Stimulated activated CD8-positive, alpha-beta memory T cell treated with anti-CD3 and anti-CD28 coated beads, Interleukin-4, amount 100 ng/mL, for 48 hours (primary cell): ENCODE results near the gene TRPC4.

Experiments used
- DNase-seq: peaks from one replicate; pipeline ENCODE4 v3.0.0-alpha.2; 2020

Gene TRPC4

GRCh38 chr13:37715606-37716015, 154.0 kb downstream of the TRPC4 start:
- no peak for DNase-seq

DNA sequence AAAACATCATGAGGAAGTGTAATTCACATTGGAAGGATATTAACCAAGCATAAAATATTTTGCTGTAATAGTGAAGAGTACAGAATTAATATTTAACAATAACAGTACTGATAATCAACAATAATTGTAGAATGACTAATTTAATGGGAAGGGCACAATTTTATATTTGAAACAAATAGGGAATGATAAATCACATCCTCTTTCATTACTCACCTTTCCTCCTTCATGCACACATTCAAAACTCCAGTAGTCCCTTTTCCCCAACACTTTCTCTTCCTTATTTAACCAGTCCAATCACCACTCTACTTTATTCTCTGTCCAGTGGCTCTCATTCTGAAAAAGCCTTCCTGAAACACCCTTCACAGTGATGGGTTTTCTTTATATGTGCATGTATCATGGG, 160.3 kb downstream of the TRPC4 start:
- DNase-seq = no peak

GRCh38 chr13:37707739-37708500, 161.7 kb downstream of the TRPC4 start:
- no peak for DNase-seq

DNA sequence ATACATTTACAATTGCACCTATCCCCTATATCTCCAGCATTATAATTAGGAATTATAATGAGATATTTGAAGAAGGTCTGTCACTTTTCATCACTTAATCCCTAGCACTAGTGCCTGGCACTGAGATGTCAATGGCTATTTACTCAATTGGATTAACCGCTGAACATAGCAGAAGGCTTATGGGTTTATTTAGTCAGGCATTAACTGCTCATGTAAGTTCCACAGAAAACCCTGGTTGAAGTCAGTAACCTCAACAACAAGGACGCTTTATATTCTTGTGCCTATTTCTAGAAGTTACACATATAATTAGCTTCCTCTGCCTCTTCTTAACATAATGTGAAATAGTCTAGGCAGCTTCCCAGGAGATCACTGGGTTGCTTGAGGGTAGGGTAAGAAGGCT, 163.5 kb downstream of the TRPC4 start:
- DNase-seq = no peak

DNA sequence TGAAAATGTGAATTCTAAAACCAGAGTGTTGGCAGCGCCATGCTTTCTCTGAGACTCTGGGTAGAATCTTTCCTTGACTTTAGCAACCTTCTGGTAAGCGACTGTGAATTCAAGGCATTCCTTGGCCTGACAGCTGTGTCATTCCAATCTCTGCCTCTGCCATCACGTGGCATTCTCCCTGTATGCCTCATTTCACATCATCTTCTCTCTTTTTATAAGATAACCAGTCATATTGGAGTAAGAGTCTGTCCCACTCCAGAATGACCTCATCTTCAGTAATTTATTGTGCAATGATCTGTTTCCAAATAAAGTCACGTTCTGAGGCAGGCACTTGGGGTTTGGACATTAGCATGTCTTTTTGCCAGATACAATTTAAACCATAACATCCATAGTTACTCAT, 167.6 kb downstream of the TRPC4 start:
- DNase-seq = no peak

GRCh38 chr13:37701306-37701705, 168.3 kb downstream of the TRPC4 start:
- DNase-seq = no peak

DNA sequence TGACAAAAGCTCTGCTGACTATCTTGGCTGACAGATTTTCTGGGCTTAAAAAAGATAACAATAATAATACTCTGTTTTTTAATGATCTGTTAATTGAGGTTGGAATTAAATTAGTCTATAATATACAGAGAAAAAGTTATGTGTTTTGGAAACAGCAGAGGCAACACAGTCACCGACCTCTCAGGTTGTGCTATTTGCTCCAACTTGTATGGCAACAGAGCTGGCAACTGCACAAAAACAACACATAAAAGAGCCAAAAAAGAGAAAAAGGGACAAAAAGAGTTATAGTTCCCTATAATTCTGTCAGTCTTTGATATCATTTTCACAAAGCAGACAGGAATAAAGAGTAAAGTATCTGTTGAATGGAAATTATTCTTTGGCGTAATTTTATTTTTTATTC, 168.7 kb downstream of the TRPC4 start:
- no peak for DNase-seq

DNA sequence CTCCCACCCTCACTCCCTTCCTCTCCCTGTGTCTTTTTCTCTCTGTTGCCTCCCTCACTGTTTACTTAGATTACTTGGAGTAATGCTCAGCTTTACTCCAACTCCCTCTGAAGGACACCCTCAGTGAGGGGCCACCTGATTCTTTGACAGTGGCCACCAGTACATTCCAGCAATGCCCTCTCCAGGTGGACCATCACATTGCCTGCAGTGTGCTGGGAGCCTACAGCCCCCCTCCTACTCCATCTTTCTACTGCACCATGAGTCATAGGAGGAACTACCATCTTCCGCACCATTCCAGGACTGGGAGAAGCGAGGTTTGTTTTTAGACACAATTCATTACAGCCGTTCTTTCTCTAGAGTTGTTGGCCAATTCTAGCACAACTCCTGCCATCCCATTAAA, 174.4 kb downstream of the TRPC4 start:
- DNase-seq = no peak

GRCh38 chr13:37690361-37690760, 179.2 kb downstream of the TRPC4 start:
- no peak for DNase-seq

DNA sequence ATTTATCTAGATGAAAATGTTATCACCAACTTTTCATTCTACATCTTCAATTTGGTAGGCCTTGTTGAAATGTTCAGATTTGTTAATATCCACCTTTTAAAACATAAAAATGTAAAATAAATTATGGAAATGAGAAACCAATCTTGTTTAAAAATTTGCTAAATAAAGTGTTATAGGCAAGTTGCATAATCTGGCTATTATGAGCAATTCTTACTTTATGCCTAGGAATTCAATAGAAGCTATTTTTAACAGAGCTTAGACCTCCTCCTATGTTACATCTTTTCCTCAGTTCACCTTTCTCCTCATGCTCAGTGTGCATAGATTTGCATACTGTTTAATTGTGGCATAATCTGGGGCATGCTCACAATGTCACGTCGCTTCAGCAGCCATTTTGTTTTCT, 183.1 kb downstream of the TRPC4 start:
- DNase-seq = no peak

- DNase-seq = no peak
Measured at GRCh38 chr13:37685206-37685605, 184.4 kb downstream of the TRPC4 start.

- DNase-seq = no peak
Measured at GRCh38 chr13:37682496-37682895, 187.1 kb downstream of the TRPC4 start.

DNA sequence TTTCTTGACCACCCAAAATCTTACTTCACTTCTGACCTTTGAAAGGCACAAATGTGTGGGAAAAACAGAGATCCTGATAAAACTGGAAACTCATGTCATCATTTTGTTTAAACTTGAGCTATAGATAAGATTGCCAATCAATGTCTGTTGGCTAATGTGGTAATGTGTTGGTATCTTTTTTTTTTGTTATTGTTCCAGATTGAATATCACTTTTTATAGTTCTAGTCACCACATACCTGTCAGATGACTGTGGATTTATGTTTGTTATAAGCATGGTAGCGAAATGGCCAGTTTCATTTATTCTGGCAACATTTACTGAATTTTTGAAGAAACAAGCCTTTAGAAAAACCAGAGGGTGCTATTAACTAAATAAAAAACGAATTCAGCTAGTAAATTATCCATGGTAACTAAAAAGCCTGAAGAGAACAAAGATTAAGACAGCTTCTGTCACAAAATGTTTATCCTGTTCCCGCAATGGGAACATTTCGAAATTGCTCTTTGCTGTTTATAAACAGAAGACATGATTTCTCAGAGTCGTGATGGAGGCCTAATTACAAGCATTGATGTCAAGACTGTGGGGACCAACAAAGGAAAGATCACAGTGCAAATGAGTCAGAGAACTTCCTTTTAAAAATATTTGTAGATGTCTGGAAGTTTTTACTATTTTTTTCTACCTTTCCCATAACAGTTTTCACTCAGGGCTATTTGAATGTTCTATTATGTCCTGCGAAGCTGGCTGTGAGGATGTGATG, 188.1 kb downstream of the TRPC4 start:
- no peak for DNase-seq

GRCh38 chr13:37680137-37680536, 189.4 kb downstream of the TRPC4 start:
- DNase-seq = no peak

GRCh38 chr13:37679043-37679442, 190.5 kb downstream of the TRPC4 start:
- DNase-seq = no peak

DNA sequence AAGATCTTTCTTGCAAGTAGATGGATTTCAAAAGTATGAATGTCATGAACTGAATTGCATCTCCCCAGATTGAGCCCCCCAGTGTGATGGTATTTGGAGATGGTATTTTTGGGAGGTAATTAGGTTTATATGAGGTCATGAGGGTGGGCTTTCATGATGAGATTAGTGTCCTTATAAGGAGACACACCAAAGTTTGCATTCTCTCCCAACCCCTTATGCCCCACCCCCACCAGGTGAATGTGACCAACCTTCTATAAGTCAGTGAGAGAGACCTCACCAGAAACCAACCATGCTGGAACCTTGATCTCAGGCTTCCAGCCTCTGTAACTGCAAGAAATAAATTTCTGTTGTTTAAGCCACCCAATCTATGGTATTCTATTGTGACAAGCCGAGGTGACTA, 199.7 kb downstream of the TRPC4 start:
- DNase-seq = no peak

DNA sequence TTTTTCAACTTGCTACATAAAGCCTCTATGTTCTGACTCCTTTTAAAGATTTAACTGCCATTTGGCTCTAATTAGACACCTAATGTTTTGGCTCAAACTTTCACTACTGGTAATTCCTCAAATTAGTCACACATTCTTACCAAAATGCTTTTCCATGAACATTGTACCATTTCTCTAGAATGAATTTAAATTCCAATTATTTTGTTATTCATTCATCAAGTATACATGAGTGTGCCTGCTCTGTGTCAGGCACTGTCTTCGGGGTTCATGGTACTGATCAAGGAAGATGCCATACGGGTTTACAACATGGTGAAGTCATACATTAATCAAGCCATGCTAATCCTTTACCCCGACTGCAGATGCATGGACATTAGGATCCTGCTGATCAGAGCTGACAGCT, 201.9 kb downstream of the TRPC4 start:
- no peak for DNase-seq

GRCh38 chr13:37666036-37666435, 203.5 kb downstream of the TRPC4 start:
- DNase-seq = no peak

GRCh38 chr13:37665420-37665819, 204.2 kb downstream of the TRPC4 start:
- DNase-seq = no peak

DNA sequence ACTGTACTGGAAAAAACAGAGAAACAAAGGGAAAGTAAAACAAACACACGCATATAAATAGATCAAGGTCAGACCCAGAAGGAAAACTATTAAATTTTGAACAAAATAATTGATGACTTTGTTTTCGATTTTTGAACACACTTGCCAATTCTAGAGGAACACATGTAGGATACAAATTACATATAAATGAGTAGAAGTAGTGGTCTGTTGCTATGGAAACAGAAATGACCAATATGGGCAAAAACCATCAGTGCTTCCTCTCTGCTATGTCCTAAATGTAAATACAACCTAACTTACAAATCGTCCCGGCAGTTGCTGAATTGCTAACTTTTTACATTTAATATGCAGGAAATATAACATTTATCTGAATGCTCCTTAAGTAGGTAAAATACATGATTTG, 205.8 kb downstream of the TRPC4 start:
- no peak for DNase-seq

- DNase-seq = no peak
Measured at GRCh38 chr13:37662624-37663023, 206.9 kb downstream of the TRPC4 start.

GRCh38 chr13:37657956-37658355, 211.6 kb downstream of the TRPC4 start:
- no peak for DNase-seq

- DNase-seq = no peak
Measured at GRCh38 chr13:37657134-37657533, 212.4 kb downstream of the TRPC4 start.

DNA sequence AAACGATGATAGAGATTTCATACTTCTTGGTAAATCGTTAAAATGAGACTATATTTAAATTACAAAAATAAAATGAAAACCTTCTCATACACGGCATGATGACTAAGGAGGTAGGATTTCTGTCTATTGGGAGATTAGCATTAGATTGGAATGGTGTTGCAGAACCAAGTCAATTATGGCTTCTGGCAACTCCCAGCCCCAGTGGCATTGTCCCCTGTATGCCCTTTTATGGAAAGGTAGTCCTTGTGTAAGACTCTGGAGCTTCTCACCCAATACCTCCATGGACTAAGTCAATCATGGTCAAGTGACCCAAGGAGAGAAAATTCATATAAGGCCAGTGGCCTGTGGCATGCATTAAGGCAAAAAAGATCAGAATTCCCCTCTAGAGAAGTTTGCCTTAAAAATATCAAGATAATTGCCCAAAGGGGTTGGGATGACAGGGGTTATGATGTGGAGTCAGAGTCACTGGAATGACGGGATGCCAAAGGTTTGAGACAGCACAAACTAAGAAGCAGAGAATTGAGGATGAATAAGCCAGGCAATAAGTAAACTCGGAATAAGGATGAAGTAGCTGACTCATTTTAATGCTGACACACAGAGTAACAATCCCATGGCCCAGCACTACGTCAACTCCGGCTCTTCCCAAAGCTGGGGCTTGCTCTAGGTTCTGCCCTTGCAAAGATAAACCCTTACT, 213.2 kb downstream of the TRPC4 start:
- no peak for DNase-seq
